HG02642 (cell line): ENCODE measurements around the gene CISD3.

Experiments used
- ATAC-seq: cut with Tn5 transposase; IDR thresholded peaks from one replicate; pipeline ENCODE4 v1.9.1; 2021; ENCODE audit warnings: mild to moderate bottlenecking; ENCODE audit not compliant: unreplicated experiment, poor library complexity

Gene CISD3

DNA sequence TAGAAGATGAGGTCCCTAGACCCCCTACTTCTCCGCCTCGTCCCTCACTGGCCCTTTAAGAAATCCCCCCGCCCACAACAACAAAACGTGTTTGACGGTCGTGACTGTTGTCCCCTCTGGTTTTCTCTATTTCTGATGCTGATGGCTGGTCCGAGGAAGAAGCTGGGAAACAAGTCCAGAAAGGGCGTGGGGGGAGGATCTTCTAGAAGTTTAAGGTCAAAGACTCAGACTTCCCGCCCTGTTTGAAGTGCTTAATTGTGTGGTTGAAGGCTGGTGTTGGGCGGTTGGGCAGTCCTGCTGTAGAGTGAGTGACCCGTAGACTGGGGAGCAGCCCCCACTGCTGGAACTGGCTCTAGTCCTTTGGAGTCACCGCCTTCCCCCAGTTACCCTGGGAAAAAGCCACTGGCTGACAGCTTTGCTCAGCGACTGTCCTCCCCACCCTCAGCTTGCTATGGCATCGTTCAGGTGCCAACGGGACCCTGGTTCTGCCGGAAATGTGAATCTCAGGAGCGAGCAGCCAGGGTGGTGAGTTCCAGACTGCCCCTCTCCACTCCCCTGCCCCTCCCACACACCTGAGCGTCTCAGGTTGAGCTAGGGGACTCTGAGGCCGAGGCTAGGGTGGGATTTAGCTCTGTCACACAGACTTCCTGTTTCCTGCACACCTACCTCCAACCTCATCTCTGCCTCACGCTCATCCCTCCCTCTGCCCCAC, 23.5 kb upstream of the CISD3 start:
- ATAC-seq: no peak

DNA sequence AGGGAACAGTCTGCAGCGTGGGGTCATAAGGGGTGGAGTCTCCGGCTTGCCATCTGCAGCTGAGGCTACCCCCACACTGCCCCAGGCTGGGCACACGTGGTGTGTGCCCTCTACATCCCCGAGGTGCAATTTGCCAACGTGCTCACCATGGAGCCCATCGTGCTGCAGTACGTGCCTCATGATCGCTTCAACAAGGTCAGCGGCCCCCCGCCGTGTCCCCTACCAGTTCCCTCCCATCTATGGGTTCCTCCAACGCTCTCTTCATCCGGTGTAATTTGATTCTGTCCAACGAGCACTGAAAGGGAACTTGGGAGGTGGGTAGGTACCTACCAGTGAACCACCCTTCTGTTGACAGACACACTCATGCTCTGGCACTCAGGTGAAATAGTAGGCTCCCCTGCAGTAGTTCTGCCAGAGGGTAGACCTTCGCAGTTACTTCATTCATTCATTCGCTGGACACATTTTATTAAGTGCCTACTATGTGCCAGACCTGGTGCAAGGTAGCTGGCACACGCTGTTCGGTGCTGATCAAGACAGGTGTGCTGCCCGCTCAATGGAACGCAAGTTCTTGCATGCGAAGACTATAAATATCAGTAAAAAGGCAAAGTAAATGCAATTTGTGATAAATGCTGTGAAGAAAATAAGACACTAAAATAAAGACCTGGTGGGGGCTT, 22.3 kb upstream of the CISD3 start:
- no peak for ATAC-seq

DNA sequence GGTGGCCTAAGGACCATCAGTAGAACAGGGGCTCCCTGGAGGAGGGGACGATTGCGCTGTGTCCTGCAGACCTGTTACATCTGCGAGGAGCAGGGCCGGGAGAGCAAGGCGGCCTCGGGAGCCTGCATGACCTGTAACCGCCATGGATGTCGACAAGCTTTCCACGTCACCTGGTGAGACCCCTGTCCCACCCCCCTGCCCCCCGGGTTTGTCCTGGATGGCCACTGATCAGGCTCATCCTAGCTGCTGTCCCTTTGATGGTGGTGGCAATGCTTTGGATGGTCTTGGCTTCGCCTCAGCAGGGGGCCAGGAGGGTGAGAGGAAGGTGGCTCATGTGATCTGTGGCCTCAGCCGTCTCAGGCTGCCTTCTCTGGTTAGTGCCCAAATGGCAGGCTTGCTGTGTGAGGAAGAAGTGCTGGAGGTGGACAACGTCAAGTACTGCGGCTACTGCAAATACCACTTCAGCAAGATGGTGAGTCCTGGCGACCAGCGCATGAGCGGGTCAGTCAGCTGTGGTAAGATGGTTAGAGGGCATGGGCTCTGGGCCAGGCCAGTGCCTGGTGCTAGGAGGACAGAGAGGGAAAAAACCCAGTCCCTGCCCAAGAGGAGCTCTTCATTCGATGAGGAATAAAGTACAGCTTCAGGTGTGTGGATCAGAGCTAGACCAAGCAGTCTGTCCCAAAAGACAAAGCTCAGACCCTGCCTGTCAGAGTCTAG, 20.9 kb upstream of the CISD3 start:
- ATAC-seq: no peak

DNA sequence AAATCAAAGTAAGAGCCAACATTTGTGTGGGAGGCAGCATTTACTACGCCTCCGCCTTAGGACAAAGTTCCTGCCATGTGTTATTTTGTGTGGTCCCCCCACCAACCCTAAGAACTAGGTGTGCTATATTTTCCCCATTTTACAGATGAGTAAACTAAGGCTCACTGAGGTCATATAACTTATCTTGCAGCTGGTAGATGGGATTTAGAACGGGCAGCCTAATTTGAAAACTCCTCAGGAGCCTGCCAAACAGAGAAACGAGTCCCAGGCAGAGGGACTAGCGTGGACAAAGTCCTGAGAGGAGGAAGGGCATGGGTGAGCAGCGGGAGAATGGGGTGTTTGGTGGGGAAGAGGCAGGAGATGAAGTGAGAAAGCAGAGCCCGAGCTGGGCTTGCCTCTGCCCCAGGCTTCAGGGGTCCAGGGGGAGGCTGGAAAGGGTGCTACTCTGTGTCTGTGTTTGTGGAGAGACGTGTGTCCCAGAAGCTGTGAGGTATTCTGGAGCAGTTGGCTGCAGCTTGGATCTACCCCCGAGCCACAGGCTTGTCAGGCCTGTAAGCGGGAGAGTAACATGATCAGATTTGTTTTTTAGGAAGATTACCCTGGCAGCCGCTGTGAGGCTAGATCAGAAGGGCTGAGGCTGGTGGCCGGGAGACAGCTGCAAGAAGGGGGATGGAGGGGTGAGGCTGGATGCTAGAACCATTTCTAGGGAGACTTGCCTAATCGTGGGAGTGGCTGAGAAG, 20.1 kb upstream of the CISD3 start:
- no peak for ATAC-seq

DNA sequence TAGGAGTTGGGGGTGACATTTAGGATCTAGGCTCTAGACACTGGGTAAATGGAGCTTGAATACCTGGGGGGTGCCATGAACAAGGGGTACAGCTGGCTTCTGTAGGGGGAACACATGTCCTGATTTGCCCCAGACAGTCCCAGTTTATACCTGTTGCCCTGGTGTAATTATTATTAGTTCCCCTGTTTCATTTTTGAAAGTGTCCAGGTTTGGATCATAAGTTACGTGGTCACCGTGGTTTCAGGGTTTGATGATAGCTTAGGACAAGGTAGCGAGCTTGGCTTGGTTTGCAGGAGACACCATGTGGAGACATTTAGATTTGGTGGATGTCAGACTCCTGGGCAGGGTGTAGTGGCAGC, 19.6 kb upstream of the CISD3 start:
- ATAC-seq: no peak

DNA sequence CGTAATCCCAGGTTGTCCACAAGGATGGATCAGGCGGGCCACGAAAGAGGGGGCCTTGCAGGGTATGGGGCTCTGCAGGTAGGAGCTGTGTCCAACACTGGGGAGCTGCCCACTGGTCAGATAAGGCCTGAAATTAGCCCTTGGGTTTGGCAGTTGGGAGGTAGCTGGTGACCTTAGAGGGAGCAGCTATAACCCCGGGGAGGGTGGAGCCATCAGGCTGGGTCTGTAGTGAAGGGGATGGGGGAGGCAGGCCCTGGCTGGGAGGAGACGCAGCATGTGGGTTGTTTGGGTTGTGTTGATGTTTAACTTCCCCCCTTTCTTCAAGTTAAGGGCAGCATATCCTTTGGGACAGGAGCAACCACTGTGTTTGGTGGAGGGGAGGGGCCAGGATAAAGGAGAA, 19.2 kb upstream of the CISD3 start:
- ATAC-seq: no peak

DNA sequence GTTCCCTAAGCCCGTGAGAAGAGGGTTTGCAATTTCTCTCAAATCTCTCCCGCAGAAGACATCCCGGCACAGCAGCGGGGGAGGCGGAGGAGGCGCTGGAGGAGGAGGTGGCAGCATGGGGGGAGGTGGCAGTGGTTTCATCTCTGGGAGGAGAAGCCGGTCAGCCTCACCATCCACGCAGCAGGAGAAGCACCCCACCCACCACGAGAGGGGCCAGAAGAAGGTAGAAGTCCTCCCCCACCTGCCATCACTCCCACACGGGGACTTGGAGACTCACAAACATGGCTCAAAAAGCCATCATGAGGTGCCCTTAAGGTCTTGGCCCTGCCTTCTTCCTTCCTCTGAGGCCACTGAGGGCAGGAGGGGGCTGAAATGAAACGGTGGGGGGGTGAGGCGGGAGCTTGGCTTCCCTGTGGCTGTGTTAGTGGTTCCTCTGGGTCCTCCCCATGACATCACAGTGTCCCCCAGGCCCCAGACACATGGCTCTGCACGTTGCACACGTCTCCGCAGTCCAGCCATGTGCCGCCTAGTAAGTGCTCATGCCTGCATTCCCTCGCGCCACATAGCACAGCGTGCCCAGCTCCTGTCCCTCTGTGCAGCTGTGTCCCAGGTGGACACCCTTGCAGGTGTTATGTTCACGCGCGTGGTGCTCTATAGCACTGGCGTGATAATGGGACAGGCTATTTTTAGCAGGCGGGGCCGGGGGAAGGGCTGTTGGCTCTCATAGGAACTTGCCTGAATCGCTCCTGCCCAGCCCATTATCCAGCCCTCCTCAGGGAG, 18.2 kb upstream of the CISD3 start:
- ATAC-seq: no peak

DNA sequence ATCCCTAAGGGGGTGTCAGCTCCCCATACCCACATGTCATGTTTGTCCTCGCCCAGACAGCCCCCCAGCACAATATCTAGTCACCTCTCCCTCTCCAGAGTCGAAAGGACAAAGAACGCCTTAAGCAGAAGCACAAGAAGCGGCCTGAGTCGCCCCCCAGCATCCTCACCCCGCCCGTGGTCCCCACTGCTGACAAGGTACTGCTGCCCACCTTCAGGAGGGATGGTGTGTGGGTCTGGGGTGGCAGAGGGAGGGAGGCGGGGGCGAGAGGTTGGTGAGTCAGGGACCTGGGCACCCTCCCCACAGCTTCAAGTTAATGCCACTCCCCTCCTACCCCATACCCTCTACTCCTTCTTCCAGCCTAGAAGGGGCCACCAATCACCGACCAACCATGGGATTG, 17.5 kb upstream of the CISD3 start:
- no peak for ATAC-seq

DNA sequence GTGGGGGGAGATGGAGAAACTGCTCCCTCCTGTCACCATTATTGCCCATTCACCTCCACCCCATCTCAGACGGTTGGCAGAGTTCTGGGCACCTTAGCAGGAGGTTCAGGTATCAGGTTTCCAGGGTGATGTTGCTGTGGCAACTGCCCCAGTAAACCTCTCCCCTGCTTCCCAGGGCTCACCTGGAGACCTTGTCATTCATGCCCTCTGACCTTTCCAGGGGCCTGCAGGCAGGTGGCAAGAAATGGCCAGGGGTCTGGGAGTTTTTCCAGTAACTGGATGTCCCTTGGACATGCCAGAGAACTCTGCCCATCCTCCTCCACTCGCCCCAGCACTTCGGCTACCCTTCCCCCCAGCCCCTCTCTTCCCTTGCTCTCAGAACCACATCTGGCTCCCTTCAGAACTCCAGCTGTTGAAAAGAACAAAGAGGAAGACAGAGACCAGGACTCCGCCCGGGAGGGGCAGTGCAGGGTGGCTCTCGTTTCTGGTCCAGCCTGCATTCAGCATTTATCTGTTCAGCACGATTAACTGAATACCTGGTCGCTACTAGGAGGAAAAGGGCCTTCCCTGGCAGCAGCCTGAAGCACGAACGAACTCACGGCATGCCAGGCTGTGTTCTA, 16.6 kb upstream of the CISD3 start:
- no peak for ATAC-seq

DNA sequence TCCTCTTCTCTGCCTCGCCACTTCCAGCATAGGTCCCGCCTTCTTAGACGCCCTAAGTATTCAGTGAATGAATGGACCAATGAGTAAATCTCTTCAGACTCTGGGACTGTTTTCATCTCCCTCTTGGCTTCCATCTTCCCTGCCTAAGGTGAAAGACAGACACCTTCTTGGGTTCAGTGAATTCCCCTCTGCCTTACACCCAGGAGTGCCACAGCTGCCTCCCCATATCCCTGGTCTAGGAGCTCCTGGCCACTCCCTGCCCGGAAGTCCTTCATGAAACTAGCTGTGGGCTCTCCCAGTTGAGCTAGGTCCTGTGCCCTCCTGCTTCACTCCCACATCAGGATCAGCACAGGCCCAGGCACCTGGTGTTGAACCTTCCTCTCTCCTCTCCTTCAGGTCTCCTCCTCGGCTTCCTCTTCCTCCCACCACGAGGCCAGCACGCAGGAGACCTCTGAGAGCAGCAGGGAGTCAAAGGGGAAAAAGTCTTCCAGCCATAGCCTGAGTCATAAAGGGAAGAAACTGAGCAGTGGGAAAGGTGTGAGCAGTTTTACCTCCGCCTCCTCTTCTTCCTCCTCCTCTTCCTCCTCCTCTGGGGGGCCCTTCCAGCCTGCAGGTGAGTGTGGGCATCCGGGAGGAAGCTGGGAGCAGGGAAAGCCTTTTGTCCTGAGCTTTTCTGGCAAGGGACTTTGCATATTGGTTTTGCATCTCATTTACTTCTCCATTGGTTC, 14.8 kb upstream of the CISD3 start:
- ATAC-seq: no peak

DNA sequence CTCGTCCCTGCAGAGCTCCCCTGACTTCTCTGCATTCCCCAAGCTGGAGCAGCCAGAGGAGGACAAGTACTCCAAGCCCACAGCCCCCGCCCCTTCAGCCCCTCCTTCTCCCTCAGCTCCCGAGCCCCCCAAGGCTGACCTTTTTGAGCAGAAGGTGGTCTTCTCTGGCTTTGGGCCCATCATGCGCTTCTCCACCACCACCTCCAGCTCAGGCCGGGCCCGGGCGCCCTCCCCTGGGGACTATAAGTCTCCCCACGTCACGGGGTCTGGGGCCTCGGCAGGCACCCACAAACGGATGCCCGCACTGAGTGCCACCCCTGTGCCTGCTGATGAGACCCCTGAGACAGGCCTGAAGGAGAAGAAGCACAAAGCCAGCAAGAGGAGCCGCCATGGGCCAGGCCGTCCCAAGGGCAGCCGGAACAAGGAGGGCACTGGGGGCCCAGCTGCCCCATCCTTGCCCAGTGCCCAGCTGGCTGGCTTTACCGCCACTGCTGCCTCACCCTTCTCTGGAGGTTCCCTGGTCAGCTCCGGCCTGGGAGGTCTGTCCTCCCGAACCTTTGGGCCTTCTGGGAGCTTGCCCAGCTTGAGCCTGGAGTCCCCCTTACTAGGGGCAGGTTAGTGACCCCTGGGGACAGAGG, 13.7 kb upstream of the CISD3 start:
- no peak for ATAC-seq

DNA sequence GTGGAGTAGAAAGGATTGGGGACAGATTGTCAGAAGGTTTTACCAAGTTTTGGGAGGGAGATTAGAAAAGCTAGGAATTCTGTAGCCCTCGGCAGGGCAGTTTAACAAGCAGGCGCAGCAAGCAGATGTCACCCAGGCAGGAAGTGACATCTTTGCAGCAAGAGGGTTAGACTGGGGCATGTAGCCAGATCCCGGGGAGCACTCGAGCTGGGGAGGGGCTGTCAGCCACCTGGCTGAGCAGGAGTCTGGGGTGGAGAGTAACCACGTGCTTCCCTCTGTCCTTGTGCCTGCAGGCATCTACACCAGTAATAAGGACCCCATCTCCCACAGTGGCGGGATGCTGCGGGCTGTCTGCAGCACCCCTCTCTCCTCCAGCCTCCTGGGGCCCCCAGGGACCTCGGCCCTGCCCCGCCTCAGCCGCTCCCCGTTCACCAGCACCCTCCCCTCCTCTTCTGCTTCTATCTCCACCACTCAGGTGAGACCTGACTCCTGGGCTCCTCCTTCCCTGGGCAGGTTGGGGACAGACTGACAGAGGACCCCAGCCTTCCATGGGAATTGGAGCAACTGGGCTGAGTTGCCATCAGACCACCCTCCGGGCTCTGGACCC, 12.9 kb upstream of the CISD3 start:
- ATAC-seq: no peak

DNA sequence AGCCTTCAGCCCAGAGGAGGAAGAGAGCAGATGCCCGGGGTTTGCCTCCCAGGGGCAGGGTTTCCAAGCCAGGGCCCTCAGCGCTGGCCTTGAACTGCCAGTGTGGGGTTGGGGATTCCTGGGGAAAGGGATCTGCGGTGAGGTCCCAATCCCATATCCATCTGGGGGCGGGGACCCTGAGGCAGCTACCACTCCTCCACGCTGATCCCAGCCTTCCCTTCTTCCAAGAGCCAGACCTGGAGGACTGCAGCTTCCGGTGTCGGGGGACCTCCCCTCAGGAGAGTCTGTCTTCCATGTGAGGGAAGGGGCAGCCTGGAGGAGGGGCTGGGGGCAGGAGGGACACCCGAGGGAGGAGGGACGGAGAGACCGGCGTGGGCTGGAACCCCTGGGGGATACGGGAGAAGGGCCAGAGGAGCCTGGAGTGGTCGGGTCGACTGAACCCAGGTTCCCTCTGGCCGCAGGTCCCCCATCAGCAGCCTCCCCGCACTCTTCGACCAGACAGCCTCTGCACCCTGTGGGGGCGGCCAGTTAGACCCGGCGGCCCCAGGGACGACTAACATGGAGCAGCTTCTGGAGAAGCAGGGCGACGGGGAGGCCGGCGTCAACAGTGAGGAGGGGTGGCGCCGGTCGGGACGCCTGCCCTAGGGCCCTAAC, 10.7 kb upstream of the CISD3 start:
- no peak for ATAC-seq

DNA sequence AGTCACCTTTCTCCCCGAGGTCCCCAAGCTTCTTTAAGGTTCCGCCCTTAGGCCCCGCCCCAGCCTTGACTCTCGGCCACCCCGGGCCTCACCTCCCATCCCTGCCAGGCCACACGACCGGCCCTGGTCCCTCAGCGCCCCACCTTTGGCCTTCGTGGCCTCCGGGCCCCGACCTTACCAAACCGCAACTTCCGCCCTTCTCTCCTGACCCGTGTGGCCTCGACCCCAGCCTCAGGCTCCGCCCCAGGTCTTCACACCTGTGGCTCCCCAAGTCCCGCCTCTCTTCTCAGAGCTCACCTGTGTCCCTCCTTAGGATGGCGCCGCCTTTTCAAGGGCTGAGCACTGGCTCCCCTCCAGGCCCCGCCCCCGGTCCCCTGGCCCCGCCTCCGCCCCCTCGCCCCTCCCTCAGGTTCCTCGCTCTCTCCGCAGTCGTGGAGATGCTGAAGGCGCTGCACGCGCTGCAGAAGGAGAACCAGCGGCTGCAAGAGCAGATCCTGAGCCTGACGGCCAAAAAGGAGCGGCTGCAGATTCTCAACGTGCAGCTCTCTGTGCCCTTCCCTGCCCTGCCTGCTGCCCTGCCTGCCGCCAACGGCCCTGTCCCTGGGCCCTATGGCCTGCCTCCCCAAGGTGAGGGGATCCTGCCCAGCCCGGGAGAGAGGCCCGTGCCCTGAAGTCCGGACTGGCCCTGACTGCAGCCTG, 10.0 kb upstream of the CISD3 start:
- ATAC-seq: no peak

DNA sequence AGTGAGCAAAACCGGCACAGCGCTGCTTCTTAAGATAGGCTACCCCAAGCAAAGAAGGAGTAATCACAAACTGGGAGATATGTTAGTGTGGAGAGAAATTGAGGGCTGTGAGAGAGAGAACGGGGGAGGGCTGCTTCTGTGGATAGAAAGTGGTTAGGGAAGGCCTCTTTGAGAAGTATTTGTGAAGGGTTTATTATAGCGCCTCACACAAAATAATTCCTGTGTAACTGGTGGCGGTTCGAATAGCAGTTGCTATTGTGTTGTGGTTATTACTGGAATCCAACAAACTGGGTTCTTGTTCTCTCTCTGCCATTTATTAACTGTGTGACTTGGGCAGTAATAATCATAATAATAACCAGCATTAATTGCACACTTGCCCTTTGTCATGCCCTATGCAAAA, 9.2 kb upstream of the CISD3 start:
- ATAC-seq: no peak

DNA sequence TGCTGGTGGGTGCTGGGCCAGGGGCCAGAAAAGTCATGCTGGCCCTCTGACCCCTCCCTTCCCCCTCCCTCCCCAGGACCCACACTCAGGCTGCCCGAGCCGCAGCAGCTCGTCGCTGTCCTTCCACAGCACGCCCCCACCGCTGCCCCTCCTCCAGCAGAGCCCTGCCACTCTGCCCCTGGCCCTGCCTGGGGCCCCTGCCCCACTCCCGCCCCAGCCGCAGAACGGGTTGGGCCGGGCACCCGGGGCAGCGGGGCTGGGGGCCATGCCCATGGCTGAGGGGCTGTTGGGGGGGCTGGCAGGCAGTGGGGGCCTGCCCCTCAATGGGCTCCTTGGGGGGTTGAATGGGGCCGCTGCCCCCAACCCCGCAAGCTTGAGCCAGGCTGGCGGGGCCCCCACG, 8.3 kb upstream of the CISD3 start:
- no peak for ATAC-seq

DNA sequence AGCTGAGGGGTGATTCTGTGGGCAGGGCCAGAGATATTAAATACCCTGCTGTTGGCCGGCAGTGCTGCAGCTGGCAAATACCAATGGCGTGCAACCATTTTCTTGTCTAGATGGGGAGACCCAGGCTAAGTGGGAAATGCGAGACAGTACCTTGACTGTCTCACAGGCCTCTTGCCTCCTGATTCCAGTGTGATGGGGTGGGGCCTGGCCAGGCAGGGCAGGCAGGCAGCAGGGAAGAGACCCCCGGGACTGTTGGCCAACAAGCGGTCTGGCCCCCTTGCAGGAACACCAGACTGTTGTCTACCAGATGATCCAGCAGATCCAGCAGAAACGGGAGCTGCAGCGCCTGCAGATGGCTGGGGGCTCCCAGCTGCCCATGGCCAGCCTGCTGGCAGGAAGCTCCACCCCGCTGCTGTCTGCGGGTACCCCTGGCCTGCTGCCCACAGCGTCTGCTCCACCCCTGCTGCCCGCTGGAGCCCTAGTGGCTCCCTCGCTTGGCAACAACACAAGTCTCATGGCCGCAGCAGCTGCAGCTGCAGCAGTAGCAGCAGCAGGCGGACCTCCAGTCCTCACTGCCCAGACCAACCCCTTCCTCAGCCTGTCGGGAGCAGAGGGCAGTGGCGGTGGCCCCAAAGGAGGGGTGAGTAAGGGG, 5.7 kb upstream of the CISD3 start:
- ATAC-seq: no peak
